GM19043 (cell line): ENCODE data around the gene TBC1D5.

Source experiments
- ATAC-seq: cut with Tn5 transposase; IDR thresholded peaks from one replicate; pipeline ENCODE4 v1.9.1; 2021; ENCODE audit warnings: low read depth; ENCODE audit not compliant: unreplicated experiment

Gene TBC1D5

DNA sequence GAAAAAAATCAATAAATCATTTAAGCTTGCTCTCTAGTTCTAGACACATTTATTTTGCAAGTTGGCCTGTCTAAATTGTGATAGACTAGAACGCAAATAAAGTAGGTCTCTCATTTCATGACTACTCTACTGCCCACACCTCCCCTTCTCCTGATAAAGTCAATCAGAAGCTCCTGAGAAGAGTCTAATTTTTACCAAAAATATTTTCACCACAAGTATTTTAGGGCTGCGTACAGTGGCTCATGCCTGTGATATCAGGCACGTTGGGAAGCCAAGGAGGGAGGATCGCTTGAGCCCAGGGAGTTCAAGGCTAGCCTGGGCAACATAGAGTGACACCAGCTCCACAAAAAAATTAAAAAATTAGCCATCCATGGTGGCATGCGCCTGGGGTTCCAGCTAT lies 136.5 kb downstream of the TBC1D5 start:
- no peak for ATAC-seq

DNA sequence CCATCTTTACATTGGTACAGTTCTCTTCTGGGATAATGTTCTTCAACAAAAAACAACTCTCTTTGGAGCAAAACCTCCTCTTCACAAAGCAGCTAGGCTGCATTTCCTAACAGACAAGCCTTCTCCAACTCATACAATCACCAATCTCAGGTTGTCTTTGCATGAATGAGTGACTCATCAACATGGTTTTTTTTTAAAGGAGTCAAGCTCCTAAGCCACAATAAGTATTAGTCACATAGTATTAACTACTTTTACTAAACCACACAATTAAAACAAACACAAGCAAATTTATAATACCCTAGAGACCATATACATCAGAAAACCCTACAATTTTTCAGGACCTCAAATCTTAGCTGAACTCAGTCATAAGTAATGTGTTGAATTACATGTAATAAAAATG lies 137.4 kb downstream of the TBC1D5 start:
- ATAC-seq = no peak

DNA sequence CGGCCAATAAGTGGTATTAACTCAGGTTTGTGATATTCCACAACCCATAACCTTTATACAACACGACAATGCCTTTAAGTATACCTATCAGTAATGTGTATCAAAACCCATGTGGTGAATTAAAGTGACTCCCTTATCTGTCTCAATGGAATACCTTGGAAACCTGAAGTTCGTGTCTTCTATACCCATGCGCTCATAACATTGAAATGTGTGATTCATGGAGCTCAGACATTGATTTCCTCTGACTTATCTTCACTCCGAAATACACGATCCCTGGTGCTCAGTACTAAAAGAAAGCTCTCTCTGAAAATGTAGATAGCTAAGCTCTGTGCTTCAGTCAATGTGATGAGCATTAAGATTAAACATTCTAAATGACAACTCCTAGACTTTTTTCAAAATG lies 140.3 kb downstream of the TBC1D5 start:
- no peak for ATAC-seq

DNA sequence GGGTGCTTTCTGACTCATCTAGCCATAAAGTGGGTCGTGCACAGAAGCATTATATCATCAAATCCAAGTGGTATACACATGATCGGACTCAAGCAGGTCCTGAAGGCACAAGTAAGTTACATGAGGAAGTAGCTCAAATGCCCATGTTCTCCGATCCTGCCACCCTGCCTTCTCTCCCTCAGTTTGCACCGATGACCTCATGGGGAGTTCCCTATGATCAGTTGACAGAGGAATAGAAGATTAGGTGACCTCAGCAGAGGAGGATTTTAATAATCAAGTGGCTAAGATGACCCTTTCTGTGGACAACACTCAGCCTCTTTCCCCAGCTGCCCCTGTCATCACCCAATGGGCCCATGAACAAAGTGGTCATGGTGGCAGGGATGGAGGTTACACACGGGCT lies 149.5 kb downstream of the TBC1D5 start:
- no peak for ATAC-seq

DNA sequence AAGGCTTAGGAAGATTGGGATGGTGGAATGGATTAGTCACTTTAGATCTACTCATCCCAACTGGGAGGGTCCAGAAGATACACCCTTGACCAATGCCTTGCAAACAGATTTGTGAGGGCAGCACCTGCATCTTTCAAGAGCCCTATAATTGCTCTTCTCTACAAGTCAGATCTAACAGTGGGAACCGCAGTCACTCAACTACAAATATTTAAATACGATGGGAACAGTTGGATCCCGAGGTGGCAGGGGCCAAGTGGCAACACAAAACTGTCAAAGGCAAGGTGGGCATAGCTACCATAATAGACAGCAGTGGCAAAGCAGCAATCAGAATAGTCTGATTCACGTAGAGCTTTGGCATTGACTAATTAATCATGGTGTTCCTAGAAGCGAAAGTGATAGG lies 152.0 kb downstream of the TBC1D5 start:
- ATAC-seq = no peak

GRCh38 chr3:17589888-17590287 lies 152.5 kb downstream of the TBC1D5 start:
- no peak for ATAC-seq

DNA sequence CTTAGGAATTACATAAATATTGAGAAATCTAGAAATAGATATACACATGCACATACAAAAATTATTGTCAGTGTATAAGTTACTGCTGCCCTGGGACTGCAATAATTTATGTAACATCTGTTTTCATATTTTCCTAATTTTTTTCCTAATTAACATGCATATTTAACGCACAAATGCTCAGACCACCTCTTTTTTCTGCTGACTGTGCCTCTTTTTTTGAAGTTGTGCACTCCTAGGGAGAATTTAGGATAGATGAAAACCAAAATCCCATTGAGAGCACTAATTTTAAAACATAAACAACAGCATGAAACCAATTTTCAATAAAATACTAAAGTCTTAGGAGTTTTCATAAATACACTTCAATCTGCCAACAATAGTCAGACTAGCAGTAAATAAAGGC lies 154.0 kb downstream of the TBC1D5 start:
- no peak for ATAC-seq

- ATAC-seq = no peak
Observed at GRCh38 chr3:17585394-17586325, 156.8 kb downstream of the TBC1D5 start.

DNA sequence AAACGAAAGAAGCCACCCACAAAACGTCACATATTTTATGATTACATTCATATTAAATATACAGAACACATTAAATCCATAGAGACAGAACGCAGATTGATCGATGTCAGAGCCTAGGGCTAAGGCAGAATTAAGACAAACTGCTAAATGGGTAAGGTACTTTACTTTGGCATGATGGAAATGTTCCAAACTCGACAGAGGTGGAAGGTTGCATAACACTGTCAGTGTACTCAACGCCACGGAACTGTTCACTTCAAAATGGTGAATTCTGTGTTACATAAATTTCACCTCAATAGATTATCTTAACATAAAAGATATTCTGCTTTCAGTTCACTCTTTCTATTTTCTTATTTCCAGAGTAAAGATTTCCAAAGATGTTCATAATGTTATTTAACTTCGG lies 158.4 kb downstream of the TBC1D5 start:
- no peak for ATAC-seq

GRCh38 chr3:17583530-17583929 lies 158.9 kb downstream of the TBC1D5 start:
- ATAC-seq = no peak

DNA sequence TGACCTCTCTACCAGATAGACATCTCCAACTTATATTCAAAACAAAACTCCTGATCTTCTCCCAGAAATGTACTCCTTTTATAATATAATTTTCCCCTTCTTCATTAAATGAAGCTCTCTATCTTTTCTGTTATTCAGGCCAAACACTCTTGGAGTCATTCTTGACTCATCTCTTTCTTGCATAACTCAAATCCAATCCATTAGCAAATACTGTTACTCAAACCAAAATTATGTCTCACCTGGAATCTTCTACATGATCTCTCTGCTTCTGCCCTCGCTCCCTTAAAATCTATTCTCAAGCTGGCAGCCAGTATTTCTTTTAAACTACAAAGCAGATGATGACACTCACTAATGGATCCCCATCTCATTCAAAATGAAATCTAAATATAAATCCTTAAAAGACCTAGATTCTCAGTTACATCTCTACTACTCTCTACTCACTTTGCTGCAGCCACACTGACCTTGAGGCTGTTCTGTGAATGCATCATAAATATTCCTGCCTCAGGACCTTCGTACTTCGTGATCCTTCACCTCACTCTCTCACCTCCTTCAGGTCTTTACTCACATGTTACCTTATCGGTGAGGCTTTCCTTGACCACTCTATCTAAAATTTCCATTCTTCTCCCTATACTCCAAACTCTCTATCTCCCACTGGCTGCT lies 160.9 kb downstream of the TBC1D5 start:
- no peak for ATAC-seq

GRCh38 chr3:17580901-17581300 lies 161.5 kb downstream of the TBC1D5 start:
- ATAC-seq = no peak

DNA sequence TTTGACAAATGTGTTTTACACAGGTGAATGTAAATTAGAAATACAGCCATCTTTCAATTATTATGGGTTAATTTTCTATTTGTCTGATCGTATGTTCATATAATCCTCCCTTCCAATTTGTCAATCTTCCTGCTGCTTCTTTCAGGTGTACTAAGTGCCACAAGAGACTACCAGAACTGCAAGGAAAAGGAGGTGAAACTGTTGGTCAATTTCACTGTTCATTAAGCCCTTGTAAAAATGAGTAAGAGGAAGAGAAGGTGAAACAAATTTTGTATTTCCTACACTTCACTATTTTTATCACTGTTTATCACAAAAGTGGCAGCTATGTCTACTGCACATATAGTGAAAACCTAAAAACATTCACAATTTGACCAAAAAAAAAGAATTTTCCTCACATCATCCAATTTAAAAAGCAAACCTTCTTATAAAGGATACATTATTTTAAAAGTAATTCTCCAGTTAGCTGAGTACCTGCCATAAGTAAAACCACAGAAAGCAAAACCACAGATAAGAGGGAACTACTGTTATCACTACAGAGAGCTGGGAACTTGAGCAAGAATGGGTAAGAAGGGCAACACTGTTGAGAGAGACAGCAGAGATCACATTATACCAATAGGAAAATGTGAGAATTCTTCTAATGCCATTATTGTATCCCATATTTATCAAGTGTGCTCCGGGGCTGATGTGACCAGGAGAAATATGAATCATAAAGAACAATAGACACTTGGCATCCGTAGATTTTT lies 163.0 kb downstream of the TBC1D5 start:
- peak; percentile 97 for ATAC-seq

- ATAC-seq = no peak
Observed at GRCh38 chr3:17577796-17578520, 164.5 kb downstream of the TBC1D5 start.

DNA sequence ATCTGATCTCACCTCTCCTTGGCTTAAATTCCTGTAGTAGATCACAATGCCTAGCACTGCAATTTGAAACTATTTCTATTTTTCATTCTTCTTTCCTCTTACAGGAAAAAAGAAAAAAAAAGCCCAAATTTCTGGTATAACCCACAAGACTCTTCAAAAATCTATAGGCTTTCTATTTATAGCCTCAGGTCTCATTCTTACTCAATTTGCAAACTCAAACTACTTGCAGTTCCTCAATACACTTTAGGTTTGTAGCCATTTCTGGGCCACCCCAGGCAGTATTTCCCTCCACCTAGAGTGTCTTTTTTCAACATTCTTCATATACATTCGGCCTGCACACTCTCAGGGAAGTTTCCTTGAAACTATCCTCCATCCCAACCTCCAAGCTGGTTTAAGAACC lies 169.0 kb downstream of the TBC1D5 start:
- ATAC-seq = peak; percentile 90

- ATAC-seq = no peak
Observed at GRCh38 chr3:17571686-17572085, 170.7 kb downstream of the TBC1D5 start.

GRCh38 chr3:17562845-17563244 lies 179.6 kb downstream of the TBC1D5 start:
- no peak for ATAC-seq

DNA sequence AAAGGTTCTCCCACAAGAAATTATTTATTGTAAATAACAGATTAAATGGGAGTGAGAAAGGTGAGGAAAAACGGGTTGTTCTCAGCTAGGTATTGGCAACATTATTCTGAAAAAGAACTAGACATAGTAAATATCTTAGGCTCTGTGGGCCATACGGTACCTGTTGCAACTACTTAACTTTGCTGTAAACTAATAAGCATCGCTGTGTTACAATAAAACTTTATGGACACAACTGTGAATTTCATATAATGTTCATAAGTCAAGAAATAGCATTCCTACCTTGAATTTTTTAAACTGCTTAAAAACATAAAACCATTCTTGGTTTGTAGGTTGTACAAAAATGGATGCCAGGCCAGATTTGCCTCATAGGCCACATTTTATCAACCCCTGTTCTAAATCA lies 183.9 kb downstream of the TBC1D5 start:
- ATAC-seq = no peak

DNA sequence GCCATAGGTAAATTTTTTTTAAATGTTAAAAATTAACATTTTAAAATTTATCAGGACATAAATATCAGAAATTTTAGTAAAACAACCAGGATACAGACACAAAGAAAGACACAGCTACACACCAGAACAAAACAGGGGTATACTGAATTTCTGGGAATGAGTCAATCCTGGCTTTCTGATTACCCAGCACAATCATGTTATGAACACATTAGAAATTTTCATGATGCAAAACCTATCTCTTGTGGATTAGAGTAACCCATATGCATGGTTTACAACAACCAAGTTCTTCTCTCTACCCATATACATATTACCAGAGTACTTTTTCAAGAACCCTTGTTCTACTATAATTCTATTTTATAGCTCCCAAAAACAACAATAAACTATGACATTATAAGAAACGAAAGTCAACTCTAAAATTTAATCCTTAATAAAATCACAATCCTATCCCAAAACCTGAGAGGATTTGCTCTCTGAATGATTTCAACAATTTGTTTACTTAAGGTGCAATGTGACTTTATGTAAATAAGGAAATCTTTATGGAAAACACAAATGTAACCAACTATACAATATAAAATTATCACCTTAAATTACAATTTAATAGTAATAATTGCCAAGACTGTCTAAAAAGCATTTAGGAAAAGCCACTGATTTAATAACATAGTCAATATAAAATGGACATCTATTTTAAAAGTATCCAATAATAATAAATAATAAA lies 184.5 kb downstream of the TBC1D5 start:
- no peak for ATAC-seq

DNA sequence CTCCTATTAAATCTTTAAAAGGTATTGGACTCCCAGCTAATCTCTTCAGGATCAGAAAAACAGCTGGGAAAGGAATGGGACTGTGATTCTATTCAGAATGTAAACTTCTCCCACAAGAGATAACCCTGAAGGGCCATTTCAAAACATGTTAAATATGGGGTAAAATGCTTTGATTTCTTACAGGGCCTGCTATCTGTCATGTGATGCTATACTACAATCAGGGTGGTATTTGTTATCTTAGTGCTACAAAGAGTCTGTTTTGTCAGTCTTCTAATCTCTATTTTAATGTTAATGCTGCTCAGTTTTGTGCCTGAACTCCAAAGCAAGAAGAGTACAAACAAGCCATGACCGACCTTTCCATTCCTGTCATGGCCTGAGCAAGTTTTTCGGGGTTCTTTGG lies 186.9 kb downstream of the TBC1D5 start:
- no peak for ATAC-seq
